ENCODE results near the gene TMTC3. TPM values are rescaled to one million over a fixed set of nuclear protein-coding genes. Genes with fewer than 3 reads are reported as not detected.

The TMTC3 gene
- total and polyA plus RNA-seq, 2 donors (not counting 3 experiments of a cell fraction or from before 2014, with no cell fraction given) = 7.8 to 36.5 TPM

DNA sequence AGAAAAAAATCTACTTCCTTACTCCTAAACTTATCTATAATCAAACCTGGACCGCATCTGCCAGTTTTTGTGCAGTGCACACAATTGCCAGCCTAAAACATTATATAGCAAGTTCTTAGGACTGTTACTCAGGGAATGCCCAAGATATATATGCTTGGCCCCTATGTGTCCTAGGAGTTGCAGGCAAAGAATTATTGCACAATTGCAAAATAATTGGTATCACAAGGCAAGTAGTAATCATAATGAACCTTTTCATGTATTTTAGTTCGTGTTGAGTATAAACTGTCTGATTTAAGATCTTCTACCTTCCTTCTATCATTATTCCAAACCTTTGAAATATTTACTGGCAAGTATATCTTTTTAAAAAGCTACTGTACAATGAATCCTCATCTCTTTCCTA is 45.5 kb downstream of the TMTC3 start:
- no peak for TF ChIP-seq JUN (IDR thresholded peaks at IDR 0.05; ENCODE audit: borderline replicate concordance, insufficient read depth, insufficient read length, low read depth)
- TF ChIP-seq EZH2 (IDR thresholded peaks at IDR 0.05; ENCODE audit: borderline replicate concordance, low read depth, low read length, severe bottlenecking) = no peak
- no peak for TF ChIP-seq POLR2A (IDR thresholded peaks at IDR 0.05; ENCODE audit: low read depth, low read length)
- H3K27ac ChIP-seq (ENCODE audit: insufficient read depth, low read depth, low read length) = no peak overlapping the region
- H3K4me1 ChIP-seq (ENCODE audit: control insufficient read depth, extremely low read depth, insufficient read depth, low read length) = no peaks in the 10 kb centered on the region
- POLR2A ChIA-PET = no interaction called here
- DNase-seq (ENCODE audit: low read depth, low spot score) (no peak), FAIRE-seq (no peak)
- no peaks in the 10 kb centered on the region for H3K9me1 ChIP-seq (replicated peaks; ENCODE audit: control insufficient read depth, extremely low read depth, insufficient read depth, low read length)
- no peaks in the 10 kb centered on the region for H3K79me2 ChIP-seq (ENCODE audit: control insufficient read depth, insufficient read depth, low read length)
- no peaks in the 10 kb centered on the region for H4K20me1 ChIP-seq (replicated peaks; ENCODE audit: control insufficient read depth, extremely low read depth, insufficient read depth, low read length)
- H3K4me3 ChIP-seq (replicated peaks in 1 of 3; ENCODE audit: insufficient read depth in 1 of 3, low read depth in 1 of 3, low read length in 3 of 3) = no peak overlapping the region
- no peak overlapping the region for H3K4me2 ChIP-seq (ENCODE audit: insufficient read depth, low read length)
- no peak overlapping the region for H2AFZ ChIP-seq (ENCODE audit: low read depth, low read length)
- no peaks in the 10 kb centered on the region for H3K9me3 ChIP-seq (replicated peaks; ENCODE audit: control insufficient read depth, insufficient read depth, low read length)
- dilution Hi-C loops (cut with MboI; ENCODE audit: extremely low pct_ligation_motif_present, low sequenced_read_pairs) (no loop called here), intact Hi-C loops (cut with micrococcal nuclease) (no loop called here)
- no TSS peak for BruUV-seq (replicated peaks)
- H3K36me3 ChIP-seq (ENCODE audit: control insufficient read depth in 2 of 2, extremely low read depth in 1 of 2, insufficient read depth in 2 of 2, low read length in 2 of 2) = no peaks in the 10 kb centered on the region
- H3K9ac ChIP-seq (replicated peaks; ENCODE audit: extremely low read depth, insufficient read depth, low read length) = no peak overlapping the region
- H3K27me3 ChIP-seq (ENCODE audit: control insufficient read depth in 2 of 2, insufficient read depth in 2 of 2, low read length in 2 of 2) = no peaks in the 10 kb centered on the region
- CTCF ChIA-PET = no interaction called here

DNA sequence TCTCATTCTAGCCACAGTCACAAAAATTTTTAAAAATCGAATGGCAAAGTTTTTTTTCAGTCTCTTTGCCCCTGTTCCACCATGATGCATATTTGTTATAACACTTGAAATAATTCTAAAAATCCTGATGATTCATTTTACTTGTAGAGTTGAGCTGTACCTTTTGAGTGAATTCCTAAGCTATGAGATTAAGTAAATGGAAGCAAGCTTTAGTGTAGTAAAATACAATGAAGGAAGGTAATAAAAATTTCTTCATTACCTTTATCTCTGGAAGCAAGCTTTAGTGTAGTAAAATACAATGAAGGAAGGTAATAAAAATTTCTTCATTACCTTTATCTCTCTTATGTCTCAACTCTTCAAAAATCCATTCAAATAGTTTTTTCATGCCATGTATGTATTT is 46.1 kb downstream of the TMTC3 start:
- Histone ChIP-seq H3K4me2 (ENCODE audit: insufficient read depth, low read length) (no peak overlapping the region), H3K9ac (replicated peaks; ENCODE audit: extremely low read depth, insufficient read depth, low read length) (no peak overlapping the region), H3K27me3 (ENCODE audit: control insufficient read depth in 2 of 2, insufficient read depth in 2 of 2, low read length in 2 of 2) (no peaks in the 10 kb centered on the region), H3K4me1 (ENCODE audit: control insufficient read depth, extremely low read depth, insufficient read depth, low read length) (no peaks in the 10 kb centered on the region), H3K4me3 (replicated peaks in 1 of 3; ENCODE audit: insufficient read depth in 1 of 3, low read depth in 1 of 3, low read length in 3 of 3) (no peak overlapping the region), H3K79me2 (ENCODE audit: control insufficient read depth, insufficient read depth, low read length) (no peaks in the 10 kb centered on the region), H4K20me1 (replicated peaks; ENCODE audit: control insufficient read depth, extremely low read depth, insufficient read depth, low read length) (no peaks in the 10 kb centered on the region), H3K9me1 (replicated peaks; ENCODE audit: control insufficient read depth, extremely low read depth, insufficient read depth, low read length) (no peaks in the 10 kb centered on the region), H2AFZ (ENCODE audit: low read depth, low read length) (no peak overlapping the region), H3K27ac (ENCODE audit: insufficient read depth, low read depth, low read length) (no peak overlapping the region), H3K9me3 (replicated peaks; ENCODE audit: control insufficient read depth, insufficient read depth, low read length) (no peaks in the 10 kb centered on the region), H3K36me3 (ENCODE audit: control insufficient read depth in 2 of 2, extremely low read depth in 1 of 2, insufficient read depth in 2 of 2, low read length in 2 of 2) (no peaks in the 10 kb centered on the region)
- FAIRE-seq (no peak), DNase-seq (ENCODE audit: low read depth, low spot score) (no peak)
- no peak for TF ChIP-seq POLR2AphosphoS5 (IDR thresholded peaks at IDR 0.05; ENCODE audit: insufficient read depth, low read depth, low read length)
- TF ChIP-seq, protein P1, sequence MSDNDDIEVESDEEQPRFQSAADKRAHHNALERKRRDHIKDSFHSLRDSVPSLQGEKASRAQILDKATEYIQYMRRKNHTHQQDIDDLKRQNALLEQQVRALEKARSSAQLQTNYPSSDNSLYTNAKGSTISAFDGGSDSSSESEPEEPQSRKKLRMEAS (IDR thresholded peaks at IDR 0.05; ENCODE audit: insufficient read depth, insufficient read length) = no peak
- TF ChIP-seq POLR2A (IDR thresholded peaks at IDR 0.05; ENCODE audit: low read depth, low read length) = no peak
- TF ChIP-seq, protein P2, sequence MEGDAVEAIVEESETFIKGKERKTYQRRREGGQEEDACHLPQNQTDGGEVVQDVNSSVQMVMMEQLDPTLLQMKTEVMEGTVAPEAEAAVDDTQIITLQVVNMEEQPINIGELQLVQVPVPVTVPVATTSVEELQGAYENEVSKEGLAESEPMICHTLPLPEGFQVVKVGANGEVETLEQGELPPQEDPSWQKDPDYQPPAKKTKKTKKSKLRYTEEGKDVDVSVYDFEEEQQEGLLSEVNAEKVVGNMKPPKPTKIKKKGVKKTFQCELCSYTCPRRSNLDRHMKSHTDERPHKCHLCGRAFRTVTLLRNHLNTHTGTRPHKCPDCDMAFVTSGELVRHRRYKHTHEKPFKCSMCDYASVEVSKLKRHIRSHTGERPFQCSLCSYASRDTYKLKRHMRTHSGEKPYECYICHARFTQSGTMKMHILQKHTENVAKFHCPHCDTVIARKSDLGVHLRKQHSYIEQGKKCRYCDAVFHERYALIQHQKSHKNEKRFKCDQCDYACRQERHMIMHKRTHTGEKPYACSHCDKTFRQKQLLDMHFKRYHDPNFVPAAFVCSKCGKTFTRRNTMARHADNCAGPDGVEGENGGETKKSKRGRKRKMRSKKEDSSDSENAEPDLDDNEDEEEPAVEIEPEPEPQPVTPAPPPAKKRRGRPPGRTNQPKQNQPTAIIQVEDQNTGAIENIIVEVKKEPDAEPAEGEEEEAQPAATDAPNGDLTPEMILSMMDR (IDR thresholded peaks at IDR 0.05; ENCODE audit: extremely low read depth in 1 of 2, insufficient read depth in 1 of 2, low read depth in 1 of 2, low read length in 2 of 2) = no peak
- no peak for TF ChIP-seq MYC (IDR thresholded peaks at IDR 0.05; ENCODE audit: low read depth, low read length)
- no peak for TF ChIP-seq GATA2 (IDR thresholded peaks at IDR 0.05; ENCODE audit: insufficient read depth, insufficient read length, low read depth, low read length)
- no peak for TF ChIP-seq EZH2 (IDR thresholded peaks at IDR 0.05; ENCODE audit: borderline replicate concordance, low read depth, low read length, severe bottlenecking)
- TF ChIP-seq JUN (IDR thresholded peaks at IDR 0.05; ENCODE audit: borderline replicate concordance, insufficient read depth, insufficient read length, low read depth) = no peak
- TF ChIP-seq FOS (IDR thresholded peaks at IDR 0.05; ENCODE audit: borderline replicate concordance, insufficient read depth, low read length) = no peak
- dilution Hi-C loops (cut with MboI; ENCODE audit: extremely low pct_ligation_motif_present, low sequenced_read_pairs) = no loop called here
- POLR2A ChIA-PET = no interaction called here
- BruUV-seq (replicated peaks) = no TSS peak
- CTCF ChIA-PET = interaction anchor here (1.2 kb wide), 1 partner anchor 12 kb away, joined by 3 read pairs; no protein-coding TSS in a partner anchor
- intact Hi-C loops (cut with micrococcal nuclease) = no loop called here

Measured in endothelial cell of umbilical vein (primary cell).